ENCODE data around the gene MCCC1.

- no peak for TF ChIP-seq EZH2 (IDR thresholded peaks at IDR 0.05; ENCODE audit: borderline replicate concordance, control insufficient read depth, low read depth, low read length)
- TF ChIP-seq, protein P1, sequence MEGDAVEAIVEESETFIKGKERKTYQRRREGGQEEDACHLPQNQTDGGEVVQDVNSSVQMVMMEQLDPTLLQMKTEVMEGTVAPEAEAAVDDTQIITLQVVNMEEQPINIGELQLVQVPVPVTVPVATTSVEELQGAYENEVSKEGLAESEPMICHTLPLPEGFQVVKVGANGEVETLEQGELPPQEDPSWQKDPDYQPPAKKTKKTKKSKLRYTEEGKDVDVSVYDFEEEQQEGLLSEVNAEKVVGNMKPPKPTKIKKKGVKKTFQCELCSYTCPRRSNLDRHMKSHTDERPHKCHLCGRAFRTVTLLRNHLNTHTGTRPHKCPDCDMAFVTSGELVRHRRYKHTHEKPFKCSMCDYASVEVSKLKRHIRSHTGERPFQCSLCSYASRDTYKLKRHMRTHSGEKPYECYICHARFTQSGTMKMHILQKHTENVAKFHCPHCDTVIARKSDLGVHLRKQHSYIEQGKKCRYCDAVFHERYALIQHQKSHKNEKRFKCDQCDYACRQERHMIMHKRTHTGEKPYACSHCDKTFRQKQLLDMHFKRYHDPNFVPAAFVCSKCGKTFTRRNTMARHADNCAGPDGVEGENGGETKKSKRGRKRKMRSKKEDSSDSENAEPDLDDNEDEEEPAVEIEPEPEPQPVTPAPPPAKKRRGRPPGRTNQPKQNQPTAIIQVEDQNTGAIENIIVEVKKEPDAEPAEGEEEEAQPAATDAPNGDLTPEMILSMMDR (IDR thresholded peaks at IDR 0.05 in 2 of 3, conservative IDR thresholded peaks at IDR 0.05 in 1 of 3; ENCODE audit: control insufficient read depth in 2 of 3, extremely low read depth in 1 of 3, insufficient read depth in 1 of 3, low read depth in 3 of 3, low read length in 3 of 3): no peak
- TF ChIP-seq NRF1 (conservative IDR thresholded peaks at IDR 0.05; ENCODE audit: low read depth, low read length): no peak
- no peak for TF ChIP-seq ATF3 (IDR thresholded peaks at IDR 0.05; ENCODE audit: borderline replicate concordance, extremely low read depth, low read depth, low read length)
- TF ChIP-seq HDAC2 (IDR thresholded peaks at IDR 0.05): no peak
- no peak for TF ChIP-seq PBX3 (IDR thresholded peaks at IDR 0.05; ENCODE audit: insufficient replicate concordance, low read depth, low read length)
- no peak for TF ChIP-seq MYC (IDR thresholded peaks at IDR 0.05; ENCODE audit: insufficient read depth, insufficient read length, insufficient replicate concordance, low read length, severe bottlenecking)
- no peak for TF ChIP-seq POLR2A (IDR thresholded peaks at IDR 0.05; ENCODE audit: low read depth, low read length)
- TF ChIP-seq FOXK2 (IDR thresholded peaks at IDR 0.05): no peak
Measured at GRCh38 chr3:182979674-182980191, 119.6 kb downstream of the MCCC1 start.

All from GM12878 (cell line).